ENCODE measurements around the gene HIGD2A.
"Not testable (repeated sequence)": the region's sequence is repeated elsewhere in the genome, so short reads cannot be mapped to it uniquely, and the experiment has no call there.

The HIGD2A gene

DNA sequence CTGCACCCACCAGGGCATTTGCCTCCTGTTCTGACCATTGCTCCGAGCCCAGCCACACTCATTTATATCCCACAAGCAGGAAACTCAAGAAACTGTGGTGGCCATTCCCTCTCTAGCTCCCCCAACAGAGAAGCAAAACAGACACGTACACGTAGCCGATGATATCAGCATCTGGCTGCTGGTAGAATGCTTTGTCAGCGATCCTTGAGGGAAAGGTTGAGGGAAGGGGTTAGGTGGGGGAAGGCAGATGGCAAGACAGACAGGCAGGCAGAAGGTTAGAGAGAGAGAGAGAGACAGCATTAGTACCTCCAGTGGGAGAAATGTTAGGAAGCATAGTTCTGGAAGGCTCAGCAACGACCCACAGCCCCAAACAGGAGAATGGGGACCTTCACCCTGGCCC is 7.8 kb downstream of the HIGD2A start:
- DNase-seq: no peak

DNA sequence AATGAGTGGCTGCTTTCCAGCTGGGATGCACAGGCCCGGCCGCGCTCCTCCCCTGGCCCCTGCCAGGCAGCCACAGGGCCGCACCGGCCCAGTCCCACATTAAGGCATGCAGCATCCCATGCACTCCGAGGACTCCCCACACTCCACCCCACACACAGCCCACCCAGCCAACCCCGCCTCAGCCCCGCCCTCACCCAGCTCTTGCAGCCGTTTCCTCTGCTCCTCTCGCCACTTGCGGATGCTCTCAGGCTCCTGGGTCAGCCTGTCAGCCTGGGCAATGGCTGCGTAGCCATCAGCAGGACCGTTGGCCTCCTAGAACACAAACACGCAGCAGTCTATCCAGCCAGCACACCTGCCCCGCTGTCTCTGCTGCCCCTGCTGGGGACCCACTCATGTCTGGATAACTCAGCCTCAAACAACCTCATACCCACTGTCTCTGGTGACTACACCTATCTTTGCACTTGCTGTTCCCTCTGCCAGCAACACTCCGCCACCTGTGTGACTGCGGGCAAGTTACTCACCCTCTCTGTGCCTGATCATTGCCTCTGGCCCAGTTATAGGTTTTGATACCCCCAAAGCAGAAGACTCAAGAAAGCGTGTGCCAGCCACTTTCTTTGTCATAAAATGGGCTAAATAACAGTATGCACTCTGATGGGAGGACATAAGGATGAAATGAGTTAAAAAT is 9.3 kb downstream of the HIGD2A start:
- no peak for DNase-seq

DNA sequence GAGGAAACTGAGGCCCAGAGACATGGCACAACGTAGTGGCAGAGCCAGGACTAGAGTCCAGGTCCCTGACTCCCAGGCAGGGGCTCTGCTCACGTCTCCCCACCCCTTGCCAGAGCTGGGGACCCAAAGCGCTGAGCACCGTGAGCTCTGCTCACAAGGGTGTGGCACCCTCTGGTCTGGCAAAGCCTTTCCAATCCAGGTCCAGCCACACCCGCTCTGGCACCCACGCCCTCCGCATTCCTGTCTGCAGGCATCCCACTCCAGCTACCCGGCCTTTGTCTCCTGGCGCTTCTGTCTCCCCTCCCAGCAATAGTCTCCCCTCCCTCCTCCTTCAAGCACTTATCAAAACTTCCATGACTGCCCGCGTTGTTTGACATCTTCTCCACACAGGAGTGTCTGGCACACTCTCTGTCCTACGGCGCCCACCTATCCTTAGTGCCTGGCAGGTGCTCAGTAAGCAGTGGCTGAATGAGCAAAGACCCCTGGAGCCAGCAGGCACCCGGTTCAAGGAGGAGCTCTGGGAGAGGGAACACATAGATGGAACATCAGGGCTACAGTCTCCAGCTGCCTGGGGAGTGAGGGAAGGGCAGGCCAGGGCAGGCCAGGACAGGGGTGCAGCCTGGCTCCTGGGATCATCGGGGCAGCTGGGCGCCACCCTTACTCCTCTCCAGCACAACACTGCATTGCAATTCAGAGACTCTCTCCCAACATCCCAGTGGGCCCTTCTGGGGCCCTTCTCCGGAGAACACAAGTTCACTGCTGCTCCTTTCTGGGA is 12.0 kb downstream of the HIGD2A start:
- DNase-seq: no peak

DNA sequence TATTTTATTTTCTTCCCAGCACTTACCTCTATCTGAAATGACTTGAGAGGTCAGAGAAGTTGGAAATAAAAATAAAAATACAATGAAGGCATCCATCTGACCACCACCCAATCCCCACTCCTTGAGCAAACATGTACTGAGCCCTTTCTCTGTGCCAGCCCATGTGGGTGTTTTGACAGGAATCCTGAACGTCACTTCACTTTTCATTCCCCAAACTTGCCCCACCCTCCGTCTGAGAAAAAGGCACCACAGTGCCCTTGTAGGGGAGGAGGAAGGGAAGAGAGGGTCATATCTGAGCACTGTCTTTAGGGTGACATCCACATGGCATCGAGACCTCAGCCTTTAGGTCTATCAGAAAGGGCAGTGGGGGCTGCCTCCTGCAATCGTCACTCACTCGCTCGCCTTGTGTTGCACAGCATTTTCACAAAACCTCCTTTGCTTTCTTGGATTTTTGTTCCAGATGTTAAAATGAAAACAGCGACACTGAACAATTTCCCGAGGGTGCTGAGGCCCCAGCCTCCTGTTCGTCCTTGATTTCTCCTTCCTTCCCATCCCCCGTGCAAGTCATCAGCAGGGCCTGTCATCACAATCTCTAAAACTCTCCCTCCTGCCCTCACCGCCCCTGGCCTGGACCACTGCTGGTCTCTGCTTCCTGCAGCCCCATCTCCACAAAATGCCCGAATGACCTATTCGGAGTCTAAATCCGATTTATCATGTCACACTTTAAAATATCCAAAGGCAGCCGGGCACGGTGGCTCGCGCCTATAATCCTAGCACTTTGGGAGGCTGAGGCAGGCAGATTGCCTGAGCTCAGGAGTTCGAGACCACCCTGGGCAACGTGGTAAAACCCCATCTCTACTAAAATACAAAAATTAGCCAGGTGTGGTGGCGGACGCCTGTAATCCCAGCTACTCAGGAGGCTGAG is 13.0 kb downstream of the HIGD2A start:
- no peak for DNase-seq

DNA sequence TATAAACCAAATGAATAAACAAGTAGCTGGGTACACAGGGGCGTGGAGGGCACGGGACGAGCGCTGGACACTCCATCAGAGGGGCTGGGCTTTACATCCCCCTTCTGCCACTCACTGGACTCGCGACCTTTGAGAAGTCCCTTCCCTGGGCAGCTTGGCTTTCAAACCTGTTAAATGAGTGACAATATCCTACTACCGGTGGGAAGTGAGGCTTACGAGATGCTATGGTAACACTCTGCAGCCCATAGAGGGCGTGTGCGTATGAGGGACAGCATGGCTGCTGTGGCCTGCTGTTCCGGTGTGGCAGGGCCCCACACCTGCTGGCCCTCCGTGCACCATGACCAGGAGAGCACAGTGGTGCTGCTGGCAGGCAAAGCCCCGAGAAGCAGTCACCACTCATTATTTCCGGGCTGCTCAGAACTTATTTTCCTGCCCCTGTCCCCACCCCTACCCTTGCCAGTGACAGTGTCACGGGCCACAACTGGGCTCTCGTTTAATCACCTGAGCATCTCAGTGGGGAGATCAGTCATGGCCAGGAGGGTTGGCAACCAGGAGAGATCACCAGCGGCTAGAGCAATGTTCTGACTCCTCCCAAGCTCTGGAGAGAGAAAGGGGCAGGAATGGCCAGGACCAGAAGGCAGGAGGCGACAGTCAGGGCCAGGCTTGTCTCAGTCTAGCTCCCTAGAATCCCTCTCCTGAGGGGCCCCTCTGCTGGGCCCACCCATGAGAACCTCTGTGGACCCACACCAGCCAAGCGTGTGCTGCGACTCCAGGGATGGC is 17.3 kb downstream of the HIGD2A start:
- DNase-seq: no peak

DNA sequence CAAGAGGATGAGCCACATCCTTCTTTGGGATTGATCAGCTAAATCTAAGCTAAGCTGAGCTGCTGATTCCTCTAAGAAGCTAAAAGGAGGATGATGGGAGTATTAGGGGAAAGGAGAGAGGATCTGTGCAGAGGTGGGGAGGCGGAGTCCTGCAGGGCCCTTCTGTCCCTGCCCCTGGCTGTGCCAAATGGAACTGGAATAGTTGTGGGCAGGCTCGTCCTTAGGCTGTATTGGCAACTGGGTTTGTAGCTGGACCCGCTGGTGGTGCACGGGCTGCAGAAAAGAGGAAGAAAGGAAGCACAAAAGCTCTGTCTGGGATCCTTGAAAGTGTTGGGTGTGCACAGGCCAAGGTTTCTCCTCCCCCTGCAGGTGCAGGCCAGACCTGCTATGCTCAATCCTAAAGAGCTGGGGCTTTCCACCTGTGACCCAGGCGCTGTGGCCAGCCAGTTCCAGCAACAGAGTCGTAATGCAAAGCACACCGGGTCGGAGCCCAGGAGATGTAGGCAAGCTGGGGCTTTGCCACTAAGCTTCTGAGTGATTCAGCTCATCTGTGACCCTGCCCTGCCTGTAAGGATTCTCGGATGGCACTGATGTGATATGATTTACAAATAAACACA is 18.0 kb downstream of the HIGD2A start:
- DNase-seq: no peak

DNA sequence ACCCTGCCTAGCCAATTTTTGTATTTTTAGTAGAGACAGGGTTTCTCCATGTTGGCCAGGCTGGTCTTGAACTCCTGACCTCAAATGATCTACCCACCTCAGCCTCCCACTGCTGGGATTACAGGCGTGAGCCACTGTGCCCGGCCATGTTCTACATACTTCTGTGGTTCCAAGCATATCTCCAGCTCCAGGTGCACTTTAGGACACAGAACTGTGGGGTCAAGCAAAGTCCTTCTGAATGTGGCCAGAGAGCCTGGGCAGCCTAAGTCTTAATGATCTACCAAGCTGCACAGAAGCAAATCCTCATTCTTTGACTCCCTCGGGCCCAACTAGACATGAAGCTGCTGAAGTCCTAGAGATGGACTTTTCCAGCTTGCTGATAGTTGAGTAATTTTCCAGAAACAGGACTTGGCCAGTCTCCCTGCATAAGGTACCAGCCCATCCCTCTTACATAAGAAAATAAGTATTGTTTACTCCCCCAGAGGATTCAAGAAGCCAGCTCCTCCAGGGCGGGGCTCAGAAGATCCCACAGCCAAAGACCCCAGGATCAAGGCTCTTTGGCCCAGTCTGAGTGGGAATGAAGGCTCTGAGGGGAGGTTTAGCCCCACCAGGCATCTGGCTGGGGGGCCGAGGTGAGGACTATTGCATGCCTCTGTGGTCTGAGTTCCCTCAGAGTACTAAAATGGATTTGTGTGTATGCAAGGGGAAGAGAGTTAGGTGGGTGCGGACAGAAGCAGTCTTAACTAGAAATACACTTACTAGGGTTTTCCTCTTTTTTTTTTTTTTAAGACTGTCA is 19.1 kb downstream of the HIGD2A start:
- DNase-seq: no peak

DNA sequence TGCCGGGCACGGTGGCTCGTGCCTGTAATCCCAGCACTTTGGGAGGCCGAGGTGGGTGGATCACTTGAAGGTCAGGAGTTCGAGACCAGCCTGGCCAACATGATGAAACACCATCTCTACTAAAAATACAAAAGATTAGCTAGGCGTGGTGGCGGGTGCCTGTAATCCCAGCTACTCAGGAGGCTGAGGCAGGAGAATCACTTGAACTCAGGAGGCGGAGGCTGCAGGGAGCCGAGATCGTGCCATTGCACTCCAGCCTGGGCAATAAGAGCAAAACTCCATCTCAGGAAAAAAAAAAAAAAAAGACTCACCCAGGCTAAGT is 19.7 kb downstream of the HIGD2A start:
- DNase-seq: not testable (repeated sequence)

DNA sequence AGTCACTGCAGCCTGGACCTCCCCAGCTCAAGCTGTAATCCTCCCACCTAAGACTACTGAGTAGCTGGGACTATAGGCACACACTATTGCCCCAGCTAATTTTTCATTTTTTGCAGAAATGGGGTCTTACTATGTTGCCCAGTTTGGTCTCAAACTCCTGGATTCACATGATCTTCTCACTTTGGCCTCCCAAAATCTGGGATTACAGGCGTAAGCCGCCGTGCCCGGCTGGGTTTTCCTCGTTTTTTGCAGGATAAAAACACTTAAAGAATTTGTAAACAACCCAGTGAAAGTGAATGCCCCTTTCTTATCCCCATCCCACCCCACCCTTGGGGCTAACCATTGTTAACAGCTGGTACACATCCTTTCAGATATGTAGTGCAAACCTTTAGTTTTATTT is 20.0 kb downstream of the HIGD2A start:
- no peak for DNase-seq

DNA sequence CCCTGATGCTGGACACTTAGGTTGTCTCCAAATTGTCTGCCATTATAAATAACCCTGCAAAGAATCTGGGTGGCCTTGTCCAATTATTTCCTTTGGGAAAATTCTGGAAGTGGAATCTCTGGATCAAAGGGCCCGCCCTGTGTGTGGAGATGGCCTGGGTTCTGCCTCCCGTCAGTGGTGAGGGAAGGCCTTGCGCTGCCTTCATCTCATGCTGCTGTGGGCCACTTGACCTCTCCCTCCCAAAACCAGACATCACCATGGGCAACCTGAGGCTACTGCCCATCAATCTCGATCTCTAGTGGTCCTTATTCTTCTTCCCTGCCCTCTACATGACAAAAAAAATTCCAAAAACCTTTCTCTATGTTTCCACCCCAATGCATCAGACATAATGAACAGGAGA is 21.2 kb downstream of the HIGD2A start:
- no peak for DNase-seq

DNA sequence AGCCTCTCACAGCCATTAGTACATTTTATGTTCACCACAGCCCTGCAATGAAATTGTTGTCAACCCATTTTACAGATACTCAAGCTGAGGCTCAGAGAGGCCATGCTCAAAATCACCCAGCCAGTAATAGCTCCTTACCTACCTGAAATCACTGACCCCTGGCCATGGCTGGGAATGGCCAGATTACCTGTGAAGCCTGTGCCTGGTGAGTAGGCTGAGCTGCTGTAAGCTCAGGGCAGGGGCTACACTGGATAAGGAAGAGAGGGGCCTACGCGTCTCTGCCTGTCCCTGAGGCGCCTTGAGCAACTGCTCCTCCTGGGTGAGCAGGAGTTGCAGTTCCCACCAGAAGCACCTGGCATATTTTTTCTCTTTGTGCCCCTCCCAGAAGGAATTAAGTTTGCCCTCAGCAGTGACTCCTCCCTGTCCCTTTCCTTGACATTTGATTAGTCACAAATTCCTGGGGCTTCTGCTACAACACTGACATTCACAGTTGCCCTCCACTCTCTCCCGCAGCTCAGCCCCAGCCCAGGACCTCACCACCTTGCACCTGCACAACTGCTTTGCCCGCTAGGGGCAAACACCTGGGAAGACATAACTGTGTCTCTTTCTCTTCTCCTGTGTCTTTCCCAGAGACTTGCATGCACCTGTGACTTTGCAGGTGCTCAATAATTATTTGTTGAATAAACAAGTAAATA is 22.1 kb downstream of the HIGD2A start:
- DNase-seq: no peak

DNA sequence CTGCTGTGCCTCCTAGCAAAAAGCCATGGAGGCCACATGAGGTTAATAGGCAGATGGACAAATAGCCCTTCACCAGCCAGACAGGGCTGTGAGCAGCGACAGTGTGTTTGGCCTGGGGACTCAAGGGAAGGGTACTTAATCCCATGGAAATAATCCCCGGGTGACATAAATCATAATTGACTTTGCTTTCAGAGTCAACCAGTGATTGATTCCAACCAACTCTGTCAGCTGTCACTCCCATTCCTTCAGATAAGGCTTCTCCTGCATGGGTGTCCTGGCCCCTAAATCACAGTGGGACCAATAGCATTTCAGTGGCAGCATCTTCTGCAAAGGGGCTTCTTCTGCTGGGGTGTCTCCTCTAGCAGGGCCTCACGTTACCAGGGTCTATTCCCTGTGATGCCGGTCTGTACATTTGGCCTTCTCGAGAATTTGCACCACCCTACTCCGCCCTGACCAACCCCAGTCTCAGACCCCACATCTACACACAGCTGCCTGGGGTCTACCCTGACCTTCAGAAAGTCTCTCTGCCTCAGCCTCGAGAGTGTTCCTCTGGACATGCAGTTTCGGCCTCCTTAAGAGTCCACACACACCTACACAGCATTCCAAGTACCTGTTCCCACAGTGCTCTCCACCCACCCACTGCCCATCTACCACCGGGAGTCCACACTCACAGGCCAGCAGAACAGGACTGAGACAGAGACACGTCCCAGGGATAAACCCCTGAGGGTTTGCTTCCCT is 24.1 kb downstream of the HIGD2A start:
- no peak for DNase-seq

DNA sequence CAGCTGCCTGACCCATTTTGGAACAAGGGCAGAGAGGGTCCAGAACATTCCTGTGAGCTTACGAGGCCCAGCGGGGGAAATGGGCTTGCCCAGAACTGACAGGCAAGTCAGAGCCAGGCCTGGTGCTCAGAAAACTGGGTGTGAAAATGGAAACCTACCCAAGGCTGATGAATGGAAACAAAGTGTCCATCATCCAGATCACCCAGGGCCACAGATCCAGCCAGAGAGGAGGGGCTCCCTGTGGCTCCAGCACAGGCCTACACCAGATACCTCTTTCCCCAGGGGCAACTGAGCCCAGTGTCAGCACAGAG is 24.7 kb downstream of the HIGD2A start:
- no peak for DNase-seq

DNA sequence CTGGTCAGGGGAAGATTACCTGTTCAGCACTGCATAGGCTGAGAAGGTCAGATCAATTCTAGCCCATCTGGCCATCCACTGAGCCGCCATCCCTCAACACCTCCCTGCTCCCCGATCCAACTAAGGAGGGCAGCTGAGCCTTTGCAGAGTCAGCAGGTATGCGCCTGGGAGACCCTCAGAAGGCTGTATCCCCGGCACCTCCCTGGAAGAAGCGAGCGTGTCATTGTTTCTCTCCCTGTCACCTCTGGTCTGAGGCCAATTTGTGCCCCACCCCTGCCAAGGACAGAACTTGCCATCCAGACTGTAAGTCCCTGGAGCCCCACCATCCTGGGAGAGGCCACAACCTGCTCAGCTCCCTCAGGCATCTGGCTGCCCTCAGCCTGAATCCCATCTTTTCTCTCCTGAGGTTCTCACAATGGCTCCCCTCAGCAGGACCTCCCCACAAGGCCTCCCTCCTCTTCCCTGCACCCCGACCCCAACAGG is 25.2 kb downstream of the HIGD2A start:
- DNase-seq: no peak

DNA sequence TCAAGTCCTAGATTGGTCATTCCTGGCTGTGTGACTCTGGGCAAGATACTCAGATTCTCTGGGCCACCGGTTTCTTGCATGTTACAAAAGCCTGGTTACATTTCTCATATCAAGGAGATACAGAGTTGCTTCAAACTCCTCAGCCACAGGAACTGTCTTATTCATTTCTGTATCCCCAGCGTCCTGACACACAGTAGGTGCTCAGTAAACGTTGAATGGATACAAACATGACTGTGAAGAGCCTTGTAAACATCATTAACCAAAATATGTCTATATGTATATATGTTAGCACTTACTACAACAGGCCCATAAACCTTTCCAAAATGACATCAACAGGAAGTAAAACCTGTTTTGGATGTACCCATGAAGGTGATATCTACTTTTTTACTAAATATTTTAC is 26.2 kb downstream of the HIGD2A start:
- DNase-seq: no peak

DNA sequence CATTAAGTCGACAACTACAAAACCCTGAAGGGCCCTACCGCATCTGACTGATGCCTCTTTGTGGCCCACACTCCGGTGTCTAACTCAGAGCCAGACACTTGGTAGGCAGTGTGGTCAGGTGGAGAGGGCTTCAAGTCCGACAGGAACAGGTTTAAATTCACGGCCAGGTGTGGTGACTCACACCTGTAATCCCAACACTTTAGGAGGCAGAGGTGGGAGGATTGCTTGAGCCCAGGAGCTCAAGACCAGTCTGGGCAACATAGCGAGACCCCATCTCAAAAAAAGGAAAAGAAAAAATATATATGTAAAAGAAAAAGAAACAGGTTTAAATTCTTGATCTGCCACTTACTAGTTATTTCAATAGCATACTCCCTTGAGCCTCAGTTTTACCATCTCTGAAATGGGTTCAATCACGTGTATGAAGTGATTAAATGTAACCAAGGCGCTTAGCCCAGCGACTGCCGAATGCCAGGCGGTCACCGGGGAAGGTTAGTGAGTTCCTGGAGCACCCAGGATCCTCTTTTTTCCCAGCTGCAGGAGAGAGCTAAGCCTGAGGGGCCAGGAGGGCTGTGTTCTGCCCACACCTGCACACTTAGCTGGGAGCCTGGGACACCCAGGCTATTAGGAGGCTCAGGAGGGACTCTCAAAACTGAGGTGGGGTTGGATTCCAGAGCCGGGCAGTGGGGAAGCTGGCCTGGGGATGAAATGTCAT is 26.8 kb downstream of the HIGD2A start:
- no peak for DNase-seq

DNA sequence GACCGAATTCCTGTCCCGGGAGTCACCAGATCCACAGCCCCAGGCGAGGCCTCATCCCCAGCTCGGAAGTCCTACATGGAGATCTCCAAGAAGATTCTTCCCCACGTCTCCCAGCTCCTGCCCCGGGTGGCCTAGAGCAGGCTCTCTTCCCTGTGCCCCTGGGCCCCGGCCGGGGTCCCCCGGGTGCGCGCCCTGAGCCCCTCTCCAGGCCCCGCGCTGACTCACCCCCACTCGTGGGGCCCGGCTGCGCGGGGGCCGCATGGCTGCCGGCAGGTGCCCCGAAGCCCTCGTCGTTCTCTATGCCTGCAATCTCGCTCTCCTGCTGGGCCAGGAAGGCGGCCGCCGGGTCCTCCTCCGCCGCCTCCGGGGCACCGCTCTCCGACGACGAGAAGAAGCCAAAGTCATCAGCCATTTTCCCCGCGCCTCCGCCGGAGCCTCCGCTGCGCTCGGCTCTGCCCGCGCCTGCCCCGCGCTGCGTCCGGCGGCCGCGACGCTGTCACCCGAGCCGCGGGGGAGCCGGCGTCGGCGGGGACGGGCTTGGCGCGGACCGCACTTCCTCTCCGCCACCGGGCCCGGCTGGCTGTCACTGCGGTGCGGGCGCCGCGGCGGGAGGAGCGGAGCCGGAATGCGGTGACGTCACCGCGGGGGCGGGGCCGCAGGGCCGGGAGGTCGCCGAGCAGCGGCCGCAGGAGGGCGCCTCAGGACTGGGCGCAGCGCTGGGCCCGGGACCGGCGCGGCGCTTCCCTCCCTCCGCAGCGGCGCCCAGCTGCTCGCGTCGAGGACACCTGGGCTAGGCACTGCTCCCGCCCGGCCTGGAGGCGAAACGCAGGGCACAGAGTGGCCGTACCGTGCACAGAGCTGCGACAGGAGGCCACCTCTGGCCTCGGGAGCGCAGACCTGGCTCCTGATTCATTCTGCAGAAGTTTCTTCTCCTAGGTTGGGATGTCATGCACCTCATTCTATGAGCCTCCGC is 27.7 kb downstream of the HIGD2A start, which contains the start of gene CLTB:
Gene CLTB (minus strand): TSS at position 588 of the 973 bp plus-strand sequence. CDS start 176 bp downstream, at position 412.
- DNase-seq: peak; percentile 53

DNA sequence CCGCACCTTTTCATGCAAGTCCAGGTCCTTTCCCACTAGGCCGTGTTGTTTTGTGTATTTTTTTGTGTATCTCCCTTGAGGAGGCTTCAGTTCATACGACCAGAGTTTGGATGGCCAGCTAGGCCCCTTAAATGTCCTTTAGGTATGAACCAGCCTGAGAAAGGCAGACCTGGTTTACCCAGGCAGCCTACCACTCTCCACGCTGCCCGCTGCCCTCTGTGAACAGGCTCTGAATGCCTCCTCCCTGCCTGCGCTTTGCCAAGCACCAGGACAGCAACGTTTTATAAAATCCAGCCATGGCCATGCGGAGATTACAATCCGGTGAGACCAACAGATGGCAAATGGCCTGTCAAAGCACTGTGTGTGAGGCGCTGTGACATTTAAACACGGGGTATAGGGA is 28.4 kb downstream of the HIGD2A start:
- DNase-seq: no peak

Data from NCI-H1048 (cell line).